GM10248 (cell line): ENCODE results near the gene LSM7.

ENCODE experiments used
- CTCF ChIA-PET: fragments of 300-600 bp; sonication (Branson Sonifier 250); formaldehyde crosslinking; extraction: SDS; loops from one replicate; lab custom pipeline; 2021; ENCODE audit warnings: antibody characterized with exemption; lab: Yijun Ruan, JAX
- POLR2A ChIA-PET: fragments of 350-650 bp; sonication (Branson Sonifier 250); formaldehyde crosslinking; extraction: SDS; loops from one replicate; lab custom pipeline; 2020; ENCODE audit warnings: antibody characterized with exemption; lab: Yijun Ruan, JAX
- DNase-seq: peaks from one replicate; pipeline ENCODE4 v3.0.0; 2012; ENCODE audit errors: extremely low spot score
- TF ChIP-seq, protein P1 (sequence below): IDR thresholded peaks from 2 replicates; pipeline ENCODE4 v1.5.1; 2012; ENCODE audit warnings: mild to moderate bottlenecking, low read depth; ENCODE audit errors: extremely low read depth, missing control alignments, control extremely low read depth

The LSM7 gene

DNA sequence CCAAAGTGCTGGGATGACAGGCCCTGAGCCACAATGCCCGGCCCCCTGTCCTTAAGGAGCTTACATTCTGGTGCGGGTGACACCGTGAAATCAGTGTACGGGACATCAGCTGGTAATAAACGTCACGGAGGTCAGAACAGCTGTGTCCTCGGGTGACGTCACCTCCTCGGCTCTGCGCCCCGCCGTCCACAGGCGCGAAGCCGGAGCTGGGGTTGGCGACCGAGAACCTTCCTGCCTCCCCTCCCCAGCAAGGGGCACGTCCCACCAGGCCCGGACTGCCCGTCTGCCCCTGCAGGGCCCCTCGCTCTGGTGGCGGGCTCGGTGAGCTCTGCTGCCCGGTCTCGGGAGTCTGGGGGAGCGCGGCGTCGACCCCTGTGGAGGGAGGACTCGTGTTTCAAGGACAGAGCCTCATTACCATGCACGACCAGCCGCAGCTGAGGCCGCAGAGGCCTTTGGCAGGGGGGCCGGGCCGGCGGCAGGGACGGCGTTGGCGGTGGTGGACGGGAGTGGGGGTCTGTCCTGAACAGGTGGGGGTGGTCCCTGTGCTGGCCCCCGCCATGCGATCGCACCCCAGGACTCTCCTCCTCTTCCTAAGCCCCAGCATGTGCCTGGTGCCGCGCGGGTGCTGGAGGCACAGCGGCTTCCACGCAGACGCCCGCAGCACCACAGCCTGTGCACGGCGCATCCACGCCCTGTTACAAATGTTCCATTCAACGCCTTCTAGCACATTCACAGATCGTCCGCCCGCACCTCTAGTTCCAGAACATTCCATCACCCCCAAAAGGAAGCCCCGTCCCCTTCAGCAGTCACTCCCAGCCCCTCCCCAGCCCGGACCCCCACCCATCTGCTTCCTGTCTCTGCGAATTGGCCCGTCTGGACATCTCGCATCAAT, 25.8 kb downstream of the LSM7 start:
- TF ChIP-seq, protein P1, sequence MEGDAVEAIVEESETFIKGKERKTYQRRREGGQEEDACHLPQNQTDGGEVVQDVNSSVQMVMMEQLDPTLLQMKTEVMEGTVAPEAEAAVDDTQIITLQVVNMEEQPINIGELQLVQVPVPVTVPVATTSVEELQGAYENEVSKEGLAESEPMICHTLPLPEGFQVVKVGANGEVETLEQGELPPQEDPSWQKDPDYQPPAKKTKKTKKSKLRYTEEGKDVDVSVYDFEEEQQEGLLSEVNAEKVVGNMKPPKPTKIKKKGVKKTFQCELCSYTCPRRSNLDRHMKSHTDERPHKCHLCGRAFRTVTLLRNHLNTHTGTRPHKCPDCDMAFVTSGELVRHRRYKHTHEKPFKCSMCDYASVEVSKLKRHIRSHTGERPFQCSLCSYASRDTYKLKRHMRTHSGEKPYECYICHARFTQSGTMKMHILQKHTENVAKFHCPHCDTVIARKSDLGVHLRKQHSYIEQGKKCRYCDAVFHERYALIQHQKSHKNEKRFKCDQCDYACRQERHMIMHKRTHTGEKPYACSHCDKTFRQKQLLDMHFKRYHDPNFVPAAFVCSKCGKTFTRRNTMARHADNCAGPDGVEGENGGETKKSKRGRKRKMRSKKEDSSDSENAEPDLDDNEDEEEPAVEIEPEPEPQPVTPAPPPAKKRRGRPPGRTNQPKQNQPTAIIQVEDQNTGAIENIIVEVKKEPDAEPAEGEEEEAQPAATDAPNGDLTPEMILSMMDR, result no peak
- POLR2A ChIA-PET, result interaction anchor here (0.6 to 1.0 kb wide), 3 partner anchors 15 to 151 kb away, joined by 3 to 5 read pairs (median 3); partner anchors contain the start of gene AP3D1
- no peak for DNase-seq
- CTCF ChIA-PET, result interaction anchor here (1.1 to 1.5 kb wide), 2 partner anchors 14 to 89 kb away, joined by 3 read pairs; no protein-coding TSS in a partner anchor

DNA sequence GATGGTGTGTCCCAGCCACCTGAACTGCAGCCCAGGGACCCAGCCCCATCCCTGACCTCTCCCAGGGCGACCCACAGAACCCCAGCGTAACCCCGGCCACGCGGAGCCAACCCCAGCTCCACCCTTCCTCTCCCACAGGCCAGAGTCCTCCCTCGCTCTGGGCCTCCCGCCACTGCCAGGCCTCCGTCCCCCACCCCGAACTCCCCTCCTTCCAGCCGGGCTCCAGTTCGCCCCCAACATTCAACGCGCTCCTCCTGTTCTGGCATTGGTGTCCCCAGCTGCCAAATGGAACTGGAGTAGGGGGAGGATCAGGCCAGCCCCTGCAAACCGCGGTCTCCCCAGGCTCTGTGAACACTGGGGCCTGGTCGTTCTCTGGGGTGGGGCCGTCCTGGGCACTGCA, 27.9 kb downstream of the LSM7 start:
- ChIA-PET POLR2A (no interaction called here), CTCF (no interaction called here)
- TF ChIP-seq, protein P1, result no peak
- DNase-seq, result no peak

DNA sequence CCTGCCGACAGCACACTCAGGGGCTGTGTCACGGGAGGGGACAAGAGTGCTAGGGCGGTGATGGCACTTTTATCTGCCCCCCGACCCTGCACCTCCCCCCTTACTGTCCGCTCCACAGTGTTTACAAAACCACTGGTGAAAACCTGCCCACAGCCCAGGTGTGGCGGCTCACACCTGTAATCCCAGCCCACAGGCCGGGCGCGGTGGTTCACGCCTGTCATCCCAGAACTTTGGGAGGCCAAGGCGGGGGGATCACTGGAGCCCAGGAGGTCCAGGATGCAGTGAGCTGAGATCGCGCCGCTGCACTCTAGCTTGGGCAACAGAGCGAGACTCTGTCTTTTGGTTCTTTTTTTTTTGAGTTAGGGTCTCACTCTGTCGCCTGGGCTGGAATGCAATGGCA, 32.2 kb downstream of the LSM7 start:
- CTCF ChIA-PET, result no interaction called here
- POLR2A ChIA-PET, result interaction anchor here (0.6 kb wide), 1 partner anchor 22 kb away, joined by 4 read pairs; no protein-coding TSS in a partner anchor
- no peak for DNase-seq
- TF ChIP-seq, protein P1, result no peak

DNA sequence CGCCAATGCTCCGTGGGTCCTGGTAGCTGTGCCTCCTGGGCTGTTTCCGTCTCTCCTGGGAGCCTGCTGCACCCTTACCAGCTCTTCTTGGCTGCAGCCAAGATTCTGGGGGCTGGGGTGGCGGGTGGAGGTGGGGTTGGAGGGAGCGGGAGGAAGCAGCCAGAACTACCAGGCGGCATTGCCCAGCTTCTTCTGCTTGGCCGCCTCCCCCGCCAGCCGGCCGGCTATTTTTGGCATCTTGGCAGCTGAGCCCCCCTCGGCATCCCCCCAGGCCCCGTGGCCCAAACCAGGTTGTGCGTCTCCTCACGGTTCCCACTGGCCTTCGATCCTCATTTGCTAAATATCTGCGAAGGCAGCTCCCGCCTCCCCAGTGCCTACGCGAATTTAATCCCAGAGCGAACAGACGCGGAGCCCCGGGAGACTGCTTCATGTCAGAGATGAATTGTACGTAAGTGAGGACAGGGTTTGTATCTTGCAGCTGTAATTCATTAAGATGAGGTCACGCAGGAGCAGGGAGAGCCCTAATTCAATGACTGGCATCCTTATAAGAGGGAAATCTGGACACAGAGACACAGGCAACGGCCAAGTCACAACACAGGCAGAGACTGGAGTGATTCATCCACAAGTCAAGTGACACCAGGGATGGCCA, 33.6 kb downstream of the LSM7 start:
- ChIA-PET POLR2A (interaction anchor here (0.6 kb wide), 1 partner anchor 210 kb away, joined by 3 read pairs; no protein-coding TSS in a partner anchor), CTCF (interaction anchor here (1.9 kb wide), 1 partner anchor 21 kb away, joined by 7 read pairs; no protein-coding TSS in a partner anchor)
- TF ChIP-seq, protein P1, result no peak
- DNase-seq, result no peak

DNA sequence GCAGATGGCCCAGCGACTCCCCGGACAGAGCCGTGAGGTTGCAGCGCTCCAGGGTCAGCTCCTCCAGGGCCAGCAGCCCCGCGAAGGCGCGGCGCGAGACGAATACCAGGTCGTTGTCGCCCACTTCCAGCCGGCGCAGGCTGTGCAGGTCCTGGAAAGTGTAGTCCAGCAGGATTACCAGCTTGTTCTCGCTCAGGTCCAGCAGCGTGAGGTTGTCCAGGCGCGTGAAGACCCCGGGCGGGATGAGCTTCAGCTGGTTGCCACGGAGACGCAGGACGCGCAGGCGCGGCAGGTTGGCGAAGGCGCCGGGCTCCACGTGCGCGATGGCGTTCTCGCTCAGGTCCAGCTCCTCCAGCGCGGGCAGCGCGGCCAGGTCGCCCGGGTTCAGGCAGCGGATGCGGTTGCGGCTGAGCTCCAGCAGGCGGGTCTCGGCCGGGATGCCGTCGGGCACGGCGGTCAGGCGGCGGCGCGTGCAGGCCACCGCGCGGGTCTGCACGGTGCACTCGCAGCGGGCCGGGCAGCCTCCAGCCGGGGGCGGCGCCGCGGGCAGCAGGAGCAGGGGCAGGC, 37.1 kb downstream of the LSM7 start:
- ChIA-PET POLR2A (no interaction called here), CTCF (interaction anchor here (1.0 to 1.7 kb wide), 2 partner anchors 16 to 135 kb away, joined by 3 to 4 read pairs; no protein-coding TSS in a partner anchor)
- TF ChIP-seq, protein P1, result no peak

More for the DNA sequence above, 37.1 kb downstream of the LSM7 start:
- no peak for DNase-seq
